DND-41 (cell line): Measurements from ENCODE around the gene RNASEL.

Experiments
- ATAC-seq: fragments of 200-7000 bp; cut with Tn5 transposase; 3 replicates; pipeline ENCODE4 v1.9.1; 2021; ENCODE audit warnings: low read depth; ENCODE audit not compliant: insufficient read depth
- DNase-seq: peaks from one replicate; pipeline ENCODE4 v3.0.0-alpha.2; 2020
- H2AFZ ChIP-seq: 2 replicates; pipeline ENCODE4 v1.6.0; 2012; ENCODE audit warnings: low read depth, low read length
- H3K27ac ChIP-seq: 2 replicates; pipeline ENCODE4 v1.5.1; 2012; ENCODE audit warnings: low read length, inconsistent platforms
- H3K27me3 ChIP-seq: fragments of 200-600 bp; sonication (generic); 2 replicates; pipeline ENCODE4 v1.6.0; 2012; ENCODE audit warnings: low read length, mild to moderate bottlenecking, inconsistent platforms; ENCODE audit not compliant: insufficient read depth, poor library complexity
- H3K36me3 ChIP-seq: 2 replicates; pipeline ENCODE4 v1.5.1; 2012; ENCODE audit warnings: low read length, inconsistent platforms; ENCODE audit not compliant: insufficient read depth
- H3K4me1 ChIP-seq: 2 replicates; pipeline ENCODE4 v1.5.1; 2012; ENCODE audit warnings: mild to moderate bottlenecking, low read length; ENCODE audit not compliant: insufficient read depth
- H3K4me2 ChIP-seq: 2 replicates; pipeline ENCODE4 v1.6.0; 2012; ENCODE audit warnings: mild to moderate bottlenecking, moderate library complexity, low read length, inconsistent platforms; ENCODE audit not compliant: insufficient read depth
- H3K4me3 ChIP-seq, 2 experiments: fragments of 200-600 bp in 1 of 2; shearing (Covaris generic) in 1 of 2; 2 replicates each; pipeline ENCODE4 v1.5.1; 2012 to 2016; ENCODE audit warnings: inconsistent platforms in 2 of 2, low read length in 2 of 2, mild to moderate bottlenecking in 2 of 2, low read depth in 1 of 2, moderate library complexity in 1 of 2
- H3K79me2 ChIP-seq: 2 replicates; pipeline ENCODE4 v1.6.0; 2012; ENCODE audit warnings: low read length, inconsistent platforms; ENCODE audit not compliant: insufficient read depth
- H3K9ac ChIP-seq: 2 replicates; pipeline ENCODE4 v1.6.0; 2012; ENCODE audit warnings: low read depth, mild to moderate bottlenecking, inconsistent platforms, low read length, moderate library complexity
- H3K9me3 ChIP-seq: 2 replicates; pipeline ENCODE4 v1.5.1; 2012; ENCODE audit warnings: low read length, moderate library complexity, mild to moderate bottlenecking, inconsistent platforms; ENCODE audit not compliant: insufficient read depth, severe bottlenecking
- H4K20me1 ChIP-seq: 2 replicates; pipeline ENCODE4 v1.6.0; 2012; ENCODE audit warnings: low read length; ENCODE audit not compliant: insufficient read depth
- EZH2 ChIP-seq: IDR thresholded peaks from 3 replicates; pipeline ENCODE4 v1.6.1; 2012; ENCODE audit warnings: borderline replicate concordance, low read depth, mild to moderate bottlenecking, moderate library complexity, low read length, inconsistent platforms; ENCODE audit not compliant: severe bottlenecking
- TF ChIP-seq, protein P1 (sequence below): IDR thresholded peaks from 2 replicates; pipeline ENCODE4 v1.5.1; 2012; ENCODE audit warnings: borderline replicate concordance, low read length, moderate library complexity, mild to moderate bottlenecking; ENCODE audit not compliant: poor library complexity, severe bottlenecking; ENCODE audit errors: extremely low read depth

RNASEL gene

DNA sequence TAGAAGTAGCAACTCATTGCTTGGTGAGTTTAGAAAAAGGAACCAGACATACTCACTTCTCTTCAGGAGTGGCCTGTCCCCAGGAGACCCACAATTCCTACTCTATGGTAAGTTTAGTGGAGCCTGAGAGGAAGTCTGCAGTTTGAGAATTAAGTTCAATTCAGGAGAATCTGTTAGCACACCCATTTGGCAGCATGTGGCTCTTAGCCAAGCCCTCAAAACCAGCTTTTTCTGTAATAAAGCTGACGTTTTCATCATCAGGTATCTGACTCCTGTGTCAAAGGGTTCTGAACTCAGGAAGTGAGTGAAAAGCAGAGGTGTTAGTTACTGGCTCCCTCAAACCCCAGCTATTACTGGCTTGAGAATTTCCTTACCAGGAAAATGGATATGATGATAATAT lies 35.5 kb upstream of the RNASEL start:
- Histone ChIP-seq H3K27me3 (no peaks in the 10 kb centered on the region), H3K36me3 (no peaks in the 10 kb centered on the region), H4K20me1 (no peaks in the 10 kb centered on the region; the same call in 1 of the 2 replicates), H3K4me3 (no peak overlapping the region), H3K9me3 (no peaks in the 10 kb centered on the region), H2AFZ (no peak overlapping the region), H3K27ac (no peak overlapping the region), H3K79me2 (no peaks in the 10 kb centered on the region), H3K4me1 (peaks cover 15% of the 10 kb centered on the region), H3K4me2 (no peak overlapping the region), H3K9ac (no peak overlapping the region)
- DNase-seq (no peak), ATAC-seq (no peak)
- no peak for TF ChIP-seq EZH2
- TF ChIP-seq, protein P1, sequence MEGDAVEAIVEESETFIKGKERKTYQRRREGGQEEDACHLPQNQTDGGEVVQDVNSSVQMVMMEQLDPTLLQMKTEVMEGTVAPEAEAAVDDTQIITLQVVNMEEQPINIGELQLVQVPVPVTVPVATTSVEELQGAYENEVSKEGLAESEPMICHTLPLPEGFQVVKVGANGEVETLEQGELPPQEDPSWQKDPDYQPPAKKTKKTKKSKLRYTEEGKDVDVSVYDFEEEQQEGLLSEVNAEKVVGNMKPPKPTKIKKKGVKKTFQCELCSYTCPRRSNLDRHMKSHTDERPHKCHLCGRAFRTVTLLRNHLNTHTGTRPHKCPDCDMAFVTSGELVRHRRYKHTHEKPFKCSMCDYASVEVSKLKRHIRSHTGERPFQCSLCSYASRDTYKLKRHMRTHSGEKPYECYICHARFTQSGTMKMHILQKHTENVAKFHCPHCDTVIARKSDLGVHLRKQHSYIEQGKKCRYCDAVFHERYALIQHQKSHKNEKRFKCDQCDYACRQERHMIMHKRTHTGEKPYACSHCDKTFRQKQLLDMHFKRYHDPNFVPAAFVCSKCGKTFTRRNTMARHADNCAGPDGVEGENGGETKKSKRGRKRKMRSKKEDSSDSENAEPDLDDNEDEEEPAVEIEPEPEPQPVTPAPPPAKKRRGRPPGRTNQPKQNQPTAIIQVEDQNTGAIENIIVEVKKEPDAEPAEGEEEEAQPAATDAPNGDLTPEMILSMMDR: no peak

DNA sequence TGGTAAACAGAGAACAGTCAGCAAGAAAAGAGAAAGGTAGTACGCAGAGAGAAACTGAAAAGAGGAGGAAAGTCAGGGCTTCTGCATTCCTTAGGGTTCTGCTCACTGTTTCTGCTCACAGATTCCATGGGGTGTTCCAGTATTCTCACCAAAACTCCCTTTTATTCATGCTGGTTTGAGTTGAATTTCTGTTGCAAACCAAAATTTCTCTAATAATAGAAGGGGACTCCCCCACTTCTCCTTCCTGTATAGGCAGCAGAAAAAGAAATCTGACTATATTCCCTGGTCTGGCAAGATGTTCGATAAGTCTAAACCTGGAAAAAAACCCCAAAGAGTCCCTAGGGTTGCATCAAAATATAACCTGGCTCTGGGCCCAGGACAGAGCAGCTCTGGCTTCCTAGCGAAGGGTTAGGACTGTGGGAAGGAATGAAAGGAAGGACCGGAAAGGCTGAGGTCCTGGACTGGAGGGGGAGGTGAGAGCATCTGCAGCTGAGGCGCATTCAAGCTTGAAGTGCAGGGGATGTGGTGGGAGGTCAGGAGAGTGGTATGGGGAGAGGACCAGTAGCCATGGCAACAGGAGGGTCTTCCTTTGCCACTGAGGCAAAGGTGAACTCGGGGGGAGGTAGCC lies 34.0 kb upstream of the RNASEL start:
- no peak for TF ChIP-seq EZH2
- TF ChIP-seq, protein P1: no peak
- H3K4me3 ChIP-seq: no peak overlapping the region
- DNase-seq (no peak), ATAC-seq (no peak)
- H2AFZ ChIP-seq: no peak overlapping the region
- no peaks in the 10 kb centered on the region for H3K27me3 ChIP-seq
- H3K9ac ChIP-seq: no peak overlapping the region
- no peak overlapping the region for H3K4me2 ChIP-seq
- no peaks in the 10 kb centered on the region; the same call in 1 of the 2 replicates for H4K20me1 ChIP-seq
- H3K79me2 ChIP-seq: no peaks in the 10 kb centered on the region
- no peaks in the 10 kb centered on the region for H3K36me3 ChIP-seq
- peaks cover 21% of the 10 kb centered on the region for H3K4me1 ChIP-seq
- no peak overlapping the region for H3K27ac ChIP-seq
- H3K9me3 ChIP-seq: no peaks in the 10 kb centered on the region

DNA sequence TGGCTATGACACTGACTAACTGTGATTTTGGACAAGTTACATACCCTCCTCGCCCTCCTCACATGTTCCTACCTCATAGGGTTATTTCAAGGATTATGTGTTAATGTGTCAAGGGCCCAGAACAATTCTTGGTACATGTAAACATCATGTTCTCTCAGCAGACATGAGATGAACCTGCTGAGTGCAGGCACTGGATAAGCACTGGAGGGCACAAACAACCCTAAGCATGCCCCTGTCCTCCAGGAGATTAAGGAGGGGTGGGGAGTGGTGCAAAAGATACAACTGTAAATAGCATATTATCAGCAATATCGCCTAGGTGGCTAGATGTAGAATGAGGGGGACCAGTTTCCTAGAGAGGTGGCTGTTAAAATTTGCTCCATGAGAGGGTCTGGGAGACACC lies 32.9 kb upstream of the RNASEL start:
- Histone ChIP-seq H3K27me3 (no peaks in the 10 kb centered on the region), H3K9ac (no peak overlapping the region), H3K27ac (no peak overlapping the region), H3K4me1 (peaks cover 32% of the 10 kb centered on the region), H4K20me1 (no peaks in the 10 kb centered on the region; the same call in 1 of the 2 replicates), H2AFZ (no peak overlapping the region), H3K36me3 (no peaks in the 10 kb centered on the region), H3K4me3 (no peak overlapping the region), H3K9me3 (no peaks in the 10 kb centered on the region), H3K4me2 (no peak overlapping the region), H3K79me2 (no peaks in the 10 kb centered on the region)
- no peak for ATAC-seq
- DNase-seq: no peak
- no peak for TF ChIP-seq EZH2
- TF ChIP-seq, protein P1: no peak

DNA sequence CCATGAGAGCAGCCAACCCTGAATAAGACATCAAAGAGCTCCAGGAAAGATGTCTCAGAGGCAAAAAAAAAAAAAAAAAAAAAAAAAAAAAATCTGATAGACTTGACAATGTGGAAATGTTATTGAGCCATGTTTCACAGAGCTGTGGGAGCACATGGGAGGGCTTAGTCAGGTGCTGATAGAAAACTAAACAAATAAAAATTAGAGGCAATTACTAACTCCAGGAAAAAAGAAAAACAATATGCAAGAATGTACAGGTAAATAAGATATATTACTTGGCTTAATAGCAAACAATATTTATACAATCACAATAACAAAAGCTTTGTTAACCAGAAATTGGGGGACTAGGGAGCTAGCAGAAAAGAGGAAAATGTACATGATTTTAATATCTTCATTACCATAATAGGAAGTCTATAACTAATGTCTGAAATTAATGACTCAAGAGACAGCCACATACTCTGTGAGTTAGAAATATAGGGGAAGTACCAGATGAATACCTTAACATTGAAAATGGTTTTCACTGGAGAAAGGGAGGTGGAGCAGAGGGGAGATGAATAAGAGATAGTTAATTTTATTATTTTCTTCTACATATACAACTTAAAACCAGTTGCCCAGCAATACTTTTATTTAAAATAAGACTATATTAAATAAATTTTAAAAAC lies 32.0 kb upstream of the RNASEL start:
- no peak overlapping the region for H3K4me2 ChIP-seq
- no peaks in the 10 kb centered on the region for H3K79me2 ChIP-seq
- H3K36me3 ChIP-seq: no peaks in the 10 kb centered on the region
- no peak overlapping the region for H3K9ac ChIP-seq
- H3K4me1 ChIP-seq: peaks cover 40% of the 10 kb centered on the region
- no peak overlapping the region for H3K27ac ChIP-seq
- DNase-seq (no peak), ATAC-seq (no peak)
- H3K27me3 ChIP-seq: no peaks in the 10 kb centered on the region
- H2AFZ ChIP-seq: no peak overlapping the region
- no peak for TF ChIP-seq EZH2
- TF ChIP-seq, protein P1: no peak
- no peaks in the 10 kb centered on the region for H3K9me3 ChIP-seq
- H3K4me3 ChIP-seq: no peak overlapping the region
- H4K20me1 ChIP-seq: no peaks in the 10 kb centered on the region; the same call in 1 of the 2 replicates
